K562 (cell line): ENCODE results near the gene C12orf43. TPM values are rescaled to one million over a fixed set of nuclear protein-coding genes. Genes with fewer than 3 reads are reported as not detected.

Source experiments
- ATAC-seq: fragments of 200-7000 bp; cut with Tn5 transposase; 3 replicates; pipeline ENCODE4 v1.9.1; 2020; ENCODE audit warnings: moderate library complexity
- BruUV-seq: library from RNA; stranded (reverse); fragments of 400-500 nt; replicated peaks from 2 replicates; lab custom pipeline; 2021; lab: Mats Ljungman, UMichigan
- CTCF ChIA-PET: fragments of 300-600 bp; formaldehyde crosslinking; extraction: SDS; loops from one replicate; lab custom pipeline; 2021; ENCODE audit warnings: low intra/inter-chr PET ratio; lab: Yijun Ruan, JAX
- POLR2A ChIA-PET: fragments of 300-600, 350-650 bp; sonication (Branson Sonifier 250); formaldehyde crosslinking; extraction: SDS; loops from one replicate; lab custom pipeline; 2021; ENCODE audit warnings: antibody characterized with exemption, inconsistent platforms; lab: Yijun Ruan, JAX
- DNase-seq, 4 experiments: peaks; one replicate each; pipeline versions ENCODE4 v3.0.0 to v3.0.0-alpha.2; 2011 to 2018; ENCODE audit warnings: low spot score in 3 of 4, mixed read lengths in 3 of 4; ENCODE audit errors: extremely low read depth in 1 of 4
- FAIRE-seq: peaks from 2 replicates; lab custom pipeline; 2011; peaks lifted over from hg19 to GRCh38; lab: Jason Lieb, UNC
- H2AFZ ChIP-seq: 2 replicates; pipeline ENCODE4 v1.6.0; 2011; ENCODE audit warnings: low read depth, low read length, control low read depth, inconsistent platforms
- H3K27ac ChIP-seq: fragments of 200-600 bp; 3 replicates; pipeline ENCODE4 v1.8.0; 2011; ENCODE audit warnings: low read depth, mild to moderate bottlenecking, control low read depth, inconsistent platforms, low read length, moderate library complexity, mixed read lengths; ENCODE audit errors: extremely low read depth
- H3K27me3 ChIP-seq, 2 experiments: fragments of 300-600 bp in 1 of 2; 2 replicates in 1 of 2; 3 replicates in 1 of 2; pipeline versions ENCODE4 v1.6.0 to v1.8.0; 2011; ENCODE audit warnings: inconsistent platforms in 2 of 2, low read length in 2 of 2, mild to moderate bottlenecking in 1 of 2, mixed read lengths in 1 of 2, moderate library complexity in 1 of 2; ENCODE audit not compliant: control insufficient read depth in 2 of 2, insufficient read depth in 2 of 2
- H3K36me3 ChIP-seq: fragments of 300-600 bp; 3 replicates; pipeline ENCODE4 v1.8.0; 2011; ENCODE audit warnings: mild to moderate bottlenecking, low read length, inconsistent platforms; ENCODE audit not compliant: control insufficient read depth, insufficient read depth
- H3K4me1 ChIP-seq, 2 experiments: fragments of 200-600 bp in 1 of 2; replicated peaks in 1 of 2; 2 replicates in 1 of 2; 3 replicates in 1 of 2; pipeline versions ENCODE4 v1.5.1 to v1.8.0; 2011; ENCODE audit warnings: inconsistent platforms in 2 of 2, low read length in 2 of 2, mild to moderate bottlenecking in 1 of 2, mixed read lengths in 1 of 2, moderate library complexity in 1 of 2; ENCODE audit not compliant: control insufficient read depth in 2 of 2, insufficient read depth in 2 of 2
- H3K4me2 ChIP-seq: 2 replicates; pipeline ENCODE4 v1.6.1; 2011; ENCODE audit warnings: low read length, control low read depth, inconsistent platforms, mixed read lengths; ENCODE audit not compliant: insufficient read depth
- H3K4me3 ChIP-seq: fragments of 200-600 bp; sonication (generic), shearing (Covaris generic); 2 replicates; pipeline ENCODE4 v1.5.1; 2016; ENCODE audit warnings: control low read depth, inconsistent platforms
- H3K79me2 ChIP-seq: fragments of 200-600 bp; 3 replicates; pipeline ENCODE4 v1.8.0; 2011; ENCODE audit warnings: low read length, inconsistent platforms; ENCODE audit not compliant: control insufficient read depth, insufficient read depth
- H3K9ac ChIP-seq, 2 experiments: 2 replicates each; pipeline versions ENCODE4 v1.6.0 to v1.6.1; 2011; ENCODE audit warnings: low read depth in 2 of 2, low read length in 2 of 2, control low read depth in 1 of 2, inconsistent platforms in 1 of 2, mild to moderate bottlenecking in 1 of 2, mixed read lengths in 1 of 2; ENCODE audit not compliant: insufficient read depth in 1 of 2
- H3K9me1 ChIP-seq: one replicate; pipeline ENCODE4 v1.6.0; 2011; ENCODE audit warnings: inconsistent platforms, mild to moderate bottlenecking, low read length, moderate library complexity; ENCODE audit not compliant: control insufficient read depth, insufficient read depth
- H3K9me3 ChIP-seq: replicated peaks from 2 replicates; pipeline ENCODE4 v1.5.1; 2011; ENCODE audit warnings: low read depth, low read length, inconsistent platforms; ENCODE audit not compliant: control insufficient read depth, insufficient read depth
- H4K20me1 ChIP-seq: replicated peaks from 2 replicates; pipeline ENCODE4 v1.6.1; 2011; ENCODE audit warnings: low read length, inconsistent platforms, mixed read lengths; ENCODE audit not compliant: control insufficient read depth, insufficient read depth
- GTF2E2 ChIP-seq: fragments of 200-800 bp; sonication (Bioruptor generic); IDR thresholded peaks from 2 replicates; pipeline ENCODE4 v1.6.1; 2016; ENCODE audit warnings: missing genetic modification characterization, missing compliant biosample characterization
- MAFF ChIP-seq: IDR thresholded peaks from 2 replicates; pipeline ENCODE4 v1.6.1; 2012; ENCODE audit warnings: low read length, improper control_type of control experiment
- SMARCA5 ChIP-seq: fragments of 450-650 bp; IDR thresholded peaks from 2 replicates; pipeline ENCODE4 v1.6.1; 2016
- ZBTB8A ChIP-seq: fragments of 450-650 bp; IDR thresholded peaks from 2 replicates; pipeline ENCODE4 v1.6.1; 2018; ENCODE audit warnings: mild to moderate bottlenecking, moderate library complexity; ENCODE audit not compliant: partially characterized antibody
- WGBS: fragments of 100-300 bp; shearing (Covaris generic); methylation state at CpG from one replicate; pipeline ENCODE4 v1.1.6; 2016; ENCODE audit warnings: low coverage, mixed read lengths; ENCODE audit not compliant: insufficient coverage; ENCODE audit errors: missing lambda C conversion rate; 5-methylcytosine and 5-hydroxymethylcytosine counted together
- in situ Hi-C: fragments of 300-500 bp; cut with MboI; formaldehyde crosslinking; loops from 4 replicates; pipeline ENCODE4 v1.15.0; 2018; ENCODE audit warnings: inconsistent platforms, mixed read lengths
- intact Hi-C: fragments of 100-400 bp; cut with micrococcal nuclease; formaldehyde crosslinking; loops from 2 replicates; pipeline ENCODE4 v1.14.2; 2022
- polyA plus RNA-seq, 8 experiments: library from polyadenylated mRNA; depleted of rRNA in 4 of 8; stranded (reverse) in 5 of 8; unstranded in 3 of 8; fragments of >200 nt; fragmentation: Nextera tagmentation in 2 of 8; fragmentation: Illumina TruSeq in 1 of 8; extraction: Ambion mirVana in 2 of 8; extraction: Trizol in 1 of 8; gene quantifications; 2 replicates each; pipeline versions ENCODE4 v1.2.1 to v1.2.3, GENCODE V29; 2011 to 2014; ENCODE audit warnings: inconsistent platforms in 1 of 8, missing spikeins in 1 of 8
- total RNA-seq, 7 experiments: library from RNA; depleted of rRNA in 6 of 7; stranded (reverse); fragments of >200 nt in 6 of 7; fragmentation: Illumina TruSeq in 2 of 7; extraction: Trizol in 2 of 7; gene quantifications; 2 replicates each; pipeline versions ENCODE4 v1.2.1 to v1.2.3, GENCODE V29; 2011 to 2021; ENCODE audit warnings: low replicate concordance in 1 of 7

C12orf43 gene
- total and polyA plus RNA-seq, 9 of the 15 experiments (the other 6 are each of a cell fraction or from before 2014, with no cell fraction given), result 4.3 to 22.2 (median 16.8) TPM

- ATAC-seq, result no peak; the same call in 2 of the 3 replicates
- Histone ChIP-seq H4K20me1 (no peaks in the 10 kb centered on the region), H3K9me3 (no peaks in the 10 kb centered on the region), H2AFZ (0 out of 2 replicates have a peak within 1 kb of the TSS, but pooled peaks have one; percentile 9), H3K36me3 (no peaks in the 10 kb centered on the region), H3K27ac (no peak within 1 kb of the TSS), H3K27me3 (no peaks in the 10 kb centered on the region), H3K4me1 (peaks cover 0 to 10% of the 10 kb centered on the region in 2 experiments; a peak in 1 of 5 replicates), H3K4me2 (no peak within 1 kb of the TSS), H3K9me1 (no peaks in the 10 kb centered on the region)
- no peak for FAIRE-seq
- POLR2A ChIA-PET, result interaction anchor here (0.6 kb wide), 3 partner anchors 55 to 242 kb away, joined by 3 to 5 read pairs (median 3); no protein-coding TSS in a partner anchor
- in situ Hi-C loops (no loop called here), intact Hi-C loops (no loop called here)
- CTCF ChIA-PET, result interaction anchor here (0.6 kb wide), 1 partner anchor 406 kb away, joined by 3 read pairs; no protein-coding TSS in a partner anchor
- no TSS peak for BruUV-seq
- WGBS, result 46% methylated on average over 29 of the region's 40 CpGs
- no peak for TF ChIP-seq MAFF
- no peak for TF ChIP-seq GTF2E2 (tag)
- TF ChIP-seq ZBTB8A, result no peak
- TF ChIP-seq SMARCA5, result no peak
- TF ChIP-seq, all 486 proteins: peak for 0
- Histone ChIP-seq H3K9ac (0 out of 4 replicates have a peak within 1 kb of the TSS, but pooled peaks of 1 of the 2 experiments have one; percentile 17), H3K79me2 (no peaks in the 10 kb centered on the region), H3K4me3 (no peak within 1 kb of the TSS)
- DNase-seq, result no peak
Observed at GRCh38 chr12:120978296-120979219, 37.7 kb downstream of the C12orf43 start, which contains the start of gene HNF1A. HNF1A (plus strand) TSS chr12:120978543; CDS start chr12:120978769, 226 bp downstream.
